ENCODE data around the gene EDN2.

EDN2 gene

GRCh38 chr1:41516168-41517061, 31.9 kb upstream of the EDN2 start:
- DNase-seq, result peak; percentile 83

- no peak for DNase-seq
Measured at GRCh38 chr1:41515778-41516167, 31.3 kb upstream of the EDN2 start.

- DNase-seq, result no peak
Measured at GRCh38 chr1:41515131-41515678, 30.7 kb upstream of the EDN2 start.

DNA sequence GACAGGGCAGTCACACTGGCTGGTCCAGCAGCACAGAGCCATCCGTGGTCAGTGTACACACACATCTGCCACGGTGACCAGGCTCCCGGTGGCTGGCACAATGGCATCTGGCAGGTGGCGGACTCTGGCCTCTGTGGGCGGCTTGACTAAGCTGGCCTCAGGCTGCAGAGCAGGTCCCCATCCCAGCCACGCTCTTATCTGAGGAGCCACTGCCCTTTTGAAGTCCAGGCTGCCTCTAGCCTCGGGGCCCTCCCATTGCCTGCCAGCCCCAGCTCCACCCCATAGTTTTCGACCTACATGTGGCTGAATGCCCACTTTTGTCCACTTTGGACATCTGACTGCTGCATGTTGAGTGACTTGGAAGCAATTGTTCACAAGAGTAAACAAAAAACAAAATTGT, 29.9 kb upstream of the EDN2 start:
- no peak for DNase-seq

- DNase-seq, result no peak
Measured at GRCh38 chr1:41513383-41513735, 28.9 kb upstream of the EDN2 start.

- no peak for DNase-seq
Measured at GRCh38 chr1:41512701-41513382, 28.4 kb upstream of the EDN2 start.

GRCh38 chr1:41511239-41511540, 26.7 kb upstream of the EDN2 start:
- DNase-seq, result no peak

DNA sequence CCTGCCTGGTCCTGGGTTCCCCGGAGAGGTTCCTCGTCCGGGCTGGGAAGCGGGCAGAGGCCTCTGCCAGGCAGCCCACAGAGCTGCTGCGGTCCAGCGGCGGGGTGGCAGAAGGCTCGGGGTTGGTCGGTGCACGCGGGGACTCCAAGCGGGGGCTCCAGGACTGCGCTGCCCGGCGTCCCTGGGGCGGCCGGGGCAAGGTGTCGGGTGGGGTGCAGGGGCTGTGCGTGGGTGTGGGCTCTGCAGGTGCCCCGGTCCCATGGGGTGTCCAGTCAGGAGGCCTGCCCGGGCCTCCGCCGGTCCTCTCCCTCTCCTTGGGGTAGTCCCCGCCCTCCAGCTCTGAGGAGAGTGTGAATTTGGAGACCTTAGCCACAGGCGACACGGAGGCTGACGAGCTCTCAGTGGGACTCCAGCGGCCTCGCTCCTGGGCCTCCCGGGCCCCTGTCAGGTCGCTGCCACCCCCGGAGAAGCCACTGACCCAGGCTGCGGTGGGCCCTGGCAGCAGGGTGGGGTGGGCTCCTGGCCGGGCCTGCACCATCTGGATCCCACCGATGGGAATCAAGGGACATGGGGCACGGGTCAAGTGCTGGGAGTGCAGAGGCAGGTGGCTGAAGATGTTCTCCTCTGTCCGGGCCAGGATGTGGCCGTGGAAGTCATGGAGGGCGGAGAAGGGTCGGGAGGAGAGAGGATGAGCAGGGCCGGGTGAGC, 26.2 kb upstream of the EDN2 start:
- no peak for DNase-seq

- DNase-seq, result no peak
Measured at GRCh38 chr1:41509270-41509671, 24.8 kb upstream of the EDN2 start.

GRCh38 chr1:41508290-41508689, 23.8 kb upstream of the EDN2 start:
- no peak for DNase-seq

DNA sequence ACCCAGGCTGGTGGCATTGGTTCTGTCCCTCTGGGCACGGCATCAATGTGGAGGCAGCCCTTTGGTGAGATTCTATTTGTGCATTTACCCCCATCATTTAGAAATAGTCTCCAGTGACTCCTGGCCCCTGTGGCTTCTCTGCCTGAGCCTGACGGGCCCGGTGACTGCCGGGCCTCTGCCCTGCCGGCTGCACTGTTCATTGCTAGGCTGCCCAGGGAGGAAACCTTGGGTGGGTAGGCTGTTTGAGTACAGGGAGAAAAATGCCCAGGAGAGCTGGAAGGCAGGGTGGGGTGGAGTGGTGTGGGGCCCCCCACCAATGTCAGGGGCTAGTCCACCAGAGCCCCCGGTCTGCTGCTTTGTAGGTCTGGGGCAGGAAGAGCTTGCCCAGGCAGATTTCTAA, 23.4 kb upstream of the EDN2 start:
- no peak for DNase-seq

DNA sequence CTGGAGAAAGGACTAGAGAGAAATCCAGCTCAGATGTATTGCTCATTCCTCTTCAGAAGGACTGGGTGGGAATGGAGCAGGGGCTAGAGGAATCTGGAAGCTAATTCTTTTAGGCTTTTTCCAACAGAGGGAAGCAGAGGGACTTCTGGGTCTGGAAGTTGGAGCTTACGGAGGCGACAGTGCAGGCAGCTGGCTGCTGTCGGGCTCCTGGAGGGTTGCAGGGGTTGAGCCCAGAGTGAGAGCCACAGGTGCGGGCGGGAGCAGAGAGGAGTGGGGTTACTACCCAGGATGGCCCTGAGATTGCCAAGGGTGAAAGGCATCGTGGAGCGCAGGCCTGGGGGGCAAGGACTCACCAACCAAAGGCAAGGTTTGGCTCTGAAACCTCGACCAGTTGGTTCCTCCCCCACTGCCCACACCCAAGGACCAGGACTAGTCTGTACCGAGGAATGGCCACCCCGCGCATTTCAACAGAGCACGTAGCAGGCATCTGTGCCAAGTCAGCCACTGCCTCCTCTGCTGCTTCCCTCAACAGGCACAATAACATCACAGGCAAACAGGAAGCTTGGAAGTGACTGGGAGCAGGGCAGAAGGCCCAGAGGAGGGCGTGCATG, 22.7 kb upstream of the EDN2 start:
- no peak for DNase-seq

DNA sequence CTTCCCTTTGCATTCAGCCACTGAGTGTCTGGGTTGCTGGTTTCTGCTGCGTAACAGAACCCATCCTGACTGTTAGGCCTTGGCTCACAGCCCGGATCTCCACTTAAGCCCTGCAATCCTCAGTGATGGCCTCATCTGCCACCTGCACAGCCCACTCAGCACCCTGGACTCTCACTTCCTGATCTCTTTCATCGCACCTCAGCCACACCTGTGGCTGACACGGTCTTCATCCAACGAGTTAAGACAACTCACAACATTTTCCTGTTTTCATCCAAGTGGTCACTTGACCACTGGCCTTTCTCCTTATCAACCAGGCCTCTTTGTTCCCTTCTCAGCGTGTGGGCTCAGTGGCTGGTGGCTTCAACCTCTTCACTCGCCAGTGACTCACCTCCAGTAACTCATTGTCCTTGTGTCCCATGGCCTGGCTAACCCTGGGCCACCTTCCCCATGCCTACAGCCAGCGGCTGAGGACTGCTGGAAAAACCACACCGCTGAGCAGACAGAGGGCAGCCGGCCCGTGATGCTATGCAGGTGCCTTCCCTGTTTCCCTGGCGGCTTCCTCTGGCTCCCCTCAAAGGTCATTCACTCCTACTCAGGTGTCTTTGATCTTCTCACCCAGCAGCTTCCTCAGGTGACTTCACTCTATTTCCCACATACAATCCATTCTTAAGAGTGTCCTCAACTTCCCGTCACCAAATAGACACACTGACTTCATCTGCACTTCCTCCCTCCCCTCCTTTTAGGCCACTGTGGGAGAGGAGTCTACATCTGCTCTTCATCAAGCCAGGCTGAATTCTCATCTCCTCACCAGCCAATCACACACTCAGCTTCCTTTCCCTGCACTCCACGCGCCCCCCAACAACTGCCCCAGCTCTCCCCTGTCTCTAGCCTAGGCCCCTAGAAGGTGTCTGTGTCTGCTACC, 19.9 kb upstream of the EDN2 start:
- DNase-seq, result peak; percentile 72

- peak; percentile 68 for DNase-seq
Measured at GRCh38 chr1:41503538-41504113, 19.1 kb upstream of the EDN2 start.

GRCh38 chr1:41502912-41503311, 18.4 kb upstream of the EDN2 start:
- DNase-seq, result no peak

GRCh38 chr1:41501581-41501980, 17.1 kb upstream of the EDN2 start:
- DNase-seq, result no peak

DNA sequence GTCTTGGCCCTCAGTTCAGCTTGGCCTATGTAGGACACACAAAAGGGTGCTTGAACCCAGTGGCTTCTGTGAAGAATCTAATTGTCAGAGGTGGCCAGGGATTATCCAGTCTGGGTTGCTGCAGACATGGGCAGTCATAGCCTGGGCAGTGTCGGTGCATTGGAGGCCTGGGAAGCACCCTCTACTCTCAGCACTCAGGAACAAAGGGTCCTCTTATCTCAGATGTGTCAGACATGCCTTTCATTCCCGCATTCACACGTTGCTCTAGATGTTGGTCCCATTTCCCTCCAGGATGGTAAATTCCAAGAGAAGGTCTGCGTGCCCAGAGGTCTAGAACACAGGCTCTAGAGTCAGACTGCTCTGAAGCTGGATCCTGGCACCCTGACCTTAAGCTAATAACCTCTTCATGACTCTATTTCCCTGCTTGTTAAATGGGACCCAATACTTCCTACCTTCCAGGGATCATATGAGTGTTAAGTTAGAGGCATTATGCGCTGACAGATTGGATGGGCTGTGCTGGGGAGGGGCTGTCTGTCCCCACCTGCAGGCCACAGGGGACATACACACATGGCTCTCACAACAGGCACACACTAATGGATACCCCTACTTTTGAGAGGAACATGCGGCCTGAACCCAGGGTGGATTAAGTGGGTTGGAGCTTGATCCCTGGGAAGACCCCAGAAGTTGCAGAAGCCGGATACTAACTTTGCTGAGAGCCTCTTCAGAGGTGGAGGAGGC, 16.5 kb upstream of the EDN2 start:
- no peak for DNase-seq

GRCh38 chr1:41500378-41500777, 15.9 kb upstream of the EDN2 start:
- DNase-seq, result no peak

GRCh38 chr1:41499591-41499990, 15.1 kb upstream of the EDN2 start:
- no peak for DNase-seq

DNA sequence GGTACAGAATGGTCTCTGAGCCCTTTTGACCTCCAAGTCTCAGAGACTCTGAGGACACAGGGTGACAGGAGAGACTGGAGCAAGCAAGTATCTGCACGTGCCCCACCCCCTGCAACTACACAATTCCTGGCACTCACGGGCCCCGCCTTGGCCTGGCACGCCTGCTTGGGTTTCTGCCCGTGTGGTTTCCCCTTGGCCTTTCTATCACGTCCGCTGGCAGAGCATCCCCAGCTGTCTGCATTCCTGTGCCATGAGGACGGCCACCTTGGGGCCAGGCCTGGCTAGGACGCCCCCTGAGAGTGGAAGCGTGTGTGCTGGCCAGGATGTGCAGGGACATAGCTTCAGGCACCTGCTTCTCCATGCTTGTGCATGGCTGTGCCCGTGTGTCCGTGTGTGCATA, 14.3 kb upstream of the EDN2 start:
- no peak for DNase-seq

- DNase-seq, result no peak
Measured at GRCh38 chr1:41498391-41498790, 13.9 kb upstream of the EDN2 start.

Measured in fibroblast of skin of right quadriceps (primary cell).